Panc1 (cell line): Measurements from ENCODE around the gene TNIK.

Experiments
- POLR2AphosphoS5 ChIP-seq: IDR thresholded peaks from 2 replicates; pipeline ENCODE4 v1.6.1; 2012; ENCODE audit warnings: mild to moderate bottlenecking, low read depth, low read length, moderate library complexity
- SIN3A ChIP-seq: IDR thresholded peaks from 2 replicates; pipeline ENCODE4 v1.6.1; 2012; ENCODE audit warnings: low read depth, mild to moderate bottlenecking, low read length, moderate library complexity, borderline replicate concordance; ENCODE audit not compliant: insufficient read depth
- TF ChIP-seq, protein P1 (sequence below): fragments of 450-650 bp; IDR thresholded peaks from 2 replicates; pipeline ENCODE4 v1.5.1; 2017; ENCODE audit warnings: mild to moderate bottlenecking

DNA sequence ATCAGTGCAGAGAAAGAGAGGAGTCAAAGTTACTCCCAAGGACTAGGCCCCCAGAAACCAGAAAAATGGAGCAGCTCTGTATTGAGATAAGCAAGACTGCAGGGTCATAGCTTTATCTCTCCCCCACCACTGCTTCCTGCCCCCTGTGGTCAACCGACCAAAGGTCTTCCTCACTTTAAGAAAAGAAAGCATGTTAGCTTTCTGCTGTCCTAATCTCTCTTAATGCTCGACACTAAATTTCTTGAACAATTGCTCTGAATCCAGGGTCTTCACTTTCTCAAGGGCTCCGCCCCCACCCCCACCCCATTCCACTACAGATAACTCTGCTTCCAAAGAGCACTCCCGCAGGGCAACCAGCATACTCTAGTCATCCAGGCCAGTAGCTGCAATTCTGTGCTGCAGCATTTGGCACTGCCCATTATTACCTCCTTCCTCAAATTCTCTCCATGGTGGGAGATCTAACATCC lies 31.9 kb downstream of the TNIK start:
- TF ChIP-seq, protein P1, sequence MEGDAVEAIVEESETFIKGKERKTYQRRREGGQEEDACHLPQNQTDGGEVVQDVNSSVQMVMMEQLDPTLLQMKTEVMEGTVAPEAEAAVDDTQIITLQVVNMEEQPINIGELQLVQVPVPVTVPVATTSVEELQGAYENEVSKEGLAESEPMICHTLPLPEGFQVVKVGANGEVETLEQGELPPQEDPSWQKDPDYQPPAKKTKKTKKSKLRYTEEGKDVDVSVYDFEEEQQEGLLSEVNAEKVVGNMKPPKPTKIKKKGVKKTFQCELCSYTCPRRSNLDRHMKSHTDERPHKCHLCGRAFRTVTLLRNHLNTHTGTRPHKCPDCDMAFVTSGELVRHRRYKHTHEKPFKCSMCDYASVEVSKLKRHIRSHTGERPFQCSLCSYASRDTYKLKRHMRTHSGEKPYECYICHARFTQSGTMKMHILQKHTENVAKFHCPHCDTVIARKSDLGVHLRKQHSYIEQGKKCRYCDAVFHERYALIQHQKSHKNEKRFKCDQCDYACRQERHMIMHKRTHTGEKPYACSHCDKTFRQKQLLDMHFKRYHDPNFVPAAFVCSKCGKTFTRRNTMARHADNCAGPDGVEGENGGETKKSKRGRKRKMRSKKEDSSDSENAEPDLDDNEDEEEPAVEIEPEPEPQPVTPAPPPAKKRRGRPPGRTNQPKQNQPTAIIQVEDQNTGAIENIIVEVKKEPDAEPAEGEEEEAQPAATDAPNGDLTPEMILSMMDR = no peak
- TF ChIP-seq SIN3A = no peak
- no peak for TF ChIP-seq POLR2AphosphoS5
